Karpas-422 (cell line): ENCODE measurements around the gene TMEM185B. TPM values are rescaled to one million over a fixed set of nuclear protein-coding genes. Genes with fewer than 3 reads are reported as not detected.
"Not testable (repeated sequence)": the region's sequence is repeated elsewhere in the genome, so short reads cannot be mapped to it uniquely, and the experiment has no call there.

Experiments used
- DNase-seq: peaks from one replicate; pipeline ENCODE4 v3.0.0-alpha.2; 2015
- H2AFZ ChIP-seq: fragments of 200-600 bp; sonication (generic); 2 replicates; pipeline ENCODE4 v1.6.1; 2014; ENCODE audit warnings: antibody characterized with exemption, low read length, mixed read lengths
- H3K27ac ChIP-seq: fragments of 200-600 bp; sonication (generic); 2 replicates; pipeline ENCODE4 v1.5.1; 2014; ENCODE audit warnings: mild to moderate bottlenecking, low read length, moderate library complexity
- H3K27me3 ChIP-seq: fragments of 200-600 bp; sonication (generic); 2 replicates; pipeline ENCODE4 v1.6.1; 2014; ENCODE audit warnings: low read length, mixed read lengths
- H3K36me3 ChIP-seq: fragments of 200-600 bp; sonication (generic); 2 replicates; pipeline ENCODE4 v1.6.1; 2014; ENCODE audit warnings: low read length, mixed read lengths; ENCODE audit not compliant: insufficient read depth
- H3K4me1 ChIP-seq: fragments of 200-600 bp; sonication (generic); 2 replicates; pipeline ENCODE4 v1.6.1; 2014; ENCODE audit warnings: mild to moderate bottlenecking, low read length, mixed read lengths
- H3K4me2 ChIP-seq: fragments of 200-600 bp; sonication (generic); 2 replicates; pipeline ENCODE4 v1.6.1; 2014; ENCODE audit warnings: low read length, low read depth, mild to moderate bottlenecking; ENCODE audit not compliant: poor library complexity, severe bottlenecking
- H3K4me3 ChIP-seq: fragments of 200-600 bp; sonication (generic); 2 replicates; pipeline ENCODE4 v1.5.1; 2014; ENCODE audit warnings: mild to moderate bottlenecking, antibody characterized with exemption, low read length, mixed read lengths
- H3K79me2 ChIP-seq: fragments of 200-600 bp; sonication (generic); 2 replicates; pipeline ENCODE4 v1.6.1; 2014; ENCODE audit warnings: mild to moderate bottlenecking, low read length, mixed read lengths
- H3K9ac ChIP-seq: fragments of 200-600 bp; sonication (generic); 2 replicates; pipeline ENCODE4 v1.6.0; 2014; ENCODE audit warnings: low read length
- H3K9me2 ChIP-seq: fragments of 200-600 bp; sonication (generic), shearing (Covaris generic); replicated peaks from 2 replicates; pipeline ENCODE4 v1.6.0; 2014; ENCODE audit warnings: mild to moderate bottlenecking, low read length, moderate library complexity; ENCODE audit not compliant: insufficient read depth
- H3K9me3 ChIP-seq: fragments of 300-700, 200-600 bp; sonication (generic); 2 replicates; pipeline ENCODE4 v1.6.1; 2014; ENCODE audit warnings: low read length, mixed read lengths
- H4K20me1 ChIP-seq: fragments of 200-600 bp; sonication (generic); 2 replicates; pipeline ENCODE4 v1.6.1; 2014; ENCODE audit warnings: mild to moderate bottlenecking, antibody characterized with exemption, low read length, low read depth; ENCODE audit not compliant: insufficient read depth
- total RNA-seq: library from RNA; depleted of rRNA; stranded (reverse); fragments of >200 nt; shearing (Covaris generic); gene quantifications from 2 replicates; pipeline ENCODE4 v1.2.3, GENCODE V29; 2014; ENCODE audit warnings: low replicate concordance

The TMEM185B gene
- total RNA-seq, 1 experiment from 2014 or later: 13.0 TPM

DNA sequence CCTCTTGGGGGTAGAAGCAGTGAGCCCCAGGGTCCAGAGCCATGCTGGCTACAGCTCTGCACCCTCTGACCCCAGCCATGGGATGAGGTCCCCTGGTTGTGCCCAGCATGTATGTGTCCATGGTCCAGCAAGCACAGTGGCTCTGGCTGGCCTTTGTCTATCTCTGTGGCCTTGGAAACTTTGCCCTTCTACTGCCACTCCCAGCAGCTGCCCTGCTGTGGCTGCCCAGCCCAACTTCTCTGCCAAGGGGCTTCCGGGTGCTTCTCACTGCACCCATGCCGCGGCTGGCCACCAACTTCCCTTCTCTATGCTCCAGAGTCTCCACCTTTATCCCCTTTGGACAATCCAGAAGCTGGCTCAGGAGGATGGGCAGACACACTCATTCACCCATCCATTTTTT lies 18.8 kb downstream of the TMEM185B start:
- no peak overlapping the region for H3K9ac ChIP-seq
- H3K4me2 ChIP-seq: no peak overlapping the region
- no peaks in the 10 kb centered on the region for H3K4me1 ChIP-seq
- H2AFZ ChIP-seq: no peak overlapping the region
- no peak overlapping the region for H3K27ac ChIP-seq
- no peaks in the 10 kb centered on the region for H4K20me1 ChIP-seq
- no peaks in the 10 kb centered on the region for H3K36me3 ChIP-seq
- H3K9me2 ChIP-seq: no peaks in the 10 kb centered on the region
- no peaks in the 10 kb centered on the region for H3K79me2 ChIP-seq
- H3K4me3 ChIP-seq: no peak overlapping the region
- H3K9me3 ChIP-seq: no peaks in the 10 kb centered on the region
- no peaks in the 10 kb centered on the region for H3K27me3 ChIP-seq
- DNase-seq: no peak

DNA sequence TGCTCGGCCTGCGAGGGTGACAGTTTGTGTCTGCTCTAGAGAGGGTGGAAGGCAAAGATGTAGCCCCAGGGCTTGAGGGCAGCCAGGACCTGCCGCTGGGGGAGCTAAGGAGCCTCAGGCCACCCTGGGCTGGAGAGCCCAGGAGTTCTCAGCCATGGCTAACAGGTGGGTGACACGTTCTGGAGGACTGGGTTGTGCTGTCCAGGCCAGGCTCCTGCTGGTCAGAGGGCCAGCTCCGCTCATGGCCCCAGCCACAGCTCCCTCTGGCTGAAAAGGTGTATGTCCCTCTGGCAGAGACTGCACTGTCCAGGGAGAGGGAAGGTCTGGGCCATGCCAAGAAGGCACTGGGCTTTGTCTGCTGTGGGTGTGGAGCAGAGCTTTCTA lies 19.2 kb downstream of the TMEM185B start:
- no peaks in the 10 kb centered on the region for H3K4me1 ChIP-seq
- H3K4me3 ChIP-seq: no peak overlapping the region
- DNase-seq: no peak
- no peaks in the 10 kb centered on the region for H3K36me3 ChIP-seq
- H3K4me2 ChIP-seq: no peak overlapping the region
- H3K27ac ChIP-seq: no peak overlapping the region
- H3K9ac ChIP-seq: no peak overlapping the region
- H3K27me3 ChIP-seq: no peaks in the 10 kb centered on the region
- H3K9me2 ChIP-seq: no peaks in the 10 kb centered on the region
- no peaks in the 10 kb centered on the region for H3K79me2 ChIP-seq
- no peaks in the 10 kb centered on the region for H4K20me1 ChIP-seq
- H2AFZ ChIP-seq: no peak overlapping the region
- no peaks in the 10 kb centered on the region for H3K9me3 ChIP-seq

DNA sequence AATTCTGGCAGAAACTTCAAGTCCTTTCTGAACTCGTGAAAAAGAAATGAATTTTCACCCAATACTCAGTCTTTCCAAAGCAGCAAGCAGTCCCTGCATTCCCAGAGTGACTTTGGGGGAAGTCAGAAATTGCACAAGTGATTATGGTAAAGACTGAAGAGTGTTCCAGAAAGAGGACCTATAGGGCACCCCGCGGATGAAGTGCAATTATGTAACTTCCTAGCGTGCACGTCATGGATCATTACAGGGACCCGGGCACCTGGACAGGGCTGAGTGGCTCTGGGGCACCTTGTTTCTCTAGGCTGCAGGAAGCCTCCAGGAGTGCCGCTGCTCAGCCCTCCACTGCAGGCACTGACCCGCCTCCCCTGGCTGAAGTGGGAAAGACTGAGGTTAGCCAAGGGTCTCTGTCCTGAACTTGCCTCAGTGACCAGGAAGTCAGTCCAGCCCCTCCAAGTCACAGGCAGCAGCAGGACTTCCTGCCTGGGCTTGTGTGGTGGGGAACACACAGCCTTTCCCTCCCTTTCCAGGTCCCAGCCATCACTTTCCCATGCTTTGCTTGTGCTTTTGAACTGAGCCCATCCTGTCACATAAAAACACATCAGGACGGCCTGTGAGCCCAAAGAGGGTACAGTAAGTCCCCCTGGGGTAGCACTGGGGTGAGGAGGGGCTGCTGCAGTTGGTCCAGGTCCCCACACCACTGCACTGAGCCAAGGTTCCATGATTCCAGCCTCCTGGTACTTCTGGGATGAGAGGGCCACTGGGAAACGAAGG lies 19.8 kb downstream of the TMEM185B start:
- no peak for DNase-seq
- Histone ChIP-seq H3K36me3 (no peaks in the 10 kb centered on the region), H3K9me2 (no peaks in the 10 kb centered on the region), H3K9ac (no peak overlapping the region), H3K9me3 (no peaks in the 10 kb centered on the region), H4K20me1 (no peaks in the 10 kb centered on the region), H3K4me2 (no peak overlapping the region), H3K27ac (no peak overlapping the region), H3K4me3 (no peak overlapping the region), H2AFZ (no peak overlapping the region), H3K27me3 (no peaks in the 10 kb centered on the region), H3K4me1 (no peaks in the 10 kb centered on the region), H3K79me2 (no peaks in the 10 kb centered on the region)

DNA sequence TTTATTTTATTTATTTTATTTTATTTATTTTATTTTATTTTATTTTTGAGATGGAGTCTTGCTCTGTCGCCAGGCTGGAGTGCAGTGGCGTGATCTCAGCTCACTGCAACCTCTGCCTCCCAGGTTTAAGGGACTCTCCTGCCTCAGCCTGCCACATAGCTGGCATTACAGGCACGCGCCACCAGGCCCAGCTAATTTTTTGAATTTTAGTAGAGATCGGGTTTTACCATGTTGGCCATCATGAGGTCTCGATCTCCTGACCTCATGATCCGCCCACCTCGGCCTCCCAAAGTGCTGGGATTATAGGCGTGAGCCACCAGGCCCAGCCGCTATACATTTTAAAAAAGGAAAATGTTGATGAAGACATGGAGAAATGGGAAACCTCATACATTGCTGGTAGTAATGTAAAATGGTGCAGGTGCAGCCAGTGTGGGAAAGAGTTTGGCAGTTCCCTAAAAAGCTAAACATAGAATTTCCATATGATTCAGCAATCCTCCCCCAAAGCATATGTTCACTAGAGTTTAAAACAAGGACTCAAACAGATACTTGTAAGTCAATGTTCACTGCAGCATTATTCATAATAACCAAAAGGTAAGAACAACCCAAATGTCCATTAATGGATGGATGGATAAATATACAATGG lies 23.3 kb downstream of the TMEM185B start:
- H3K36me3 ChIP-seq, H3K27me3 ChIP-seq, H2AFZ ChIP-seq, H4K20me1 ChIP-seq, H3K4me2 ChIP-seq, H3K4me3 ChIP-seq, H3K27ac ChIP-seq, H3K9ac ChIP-seq, H3K9me3 ChIP-seq, H3K9me2 ChIP-seq, H3K4me1 ChIP-seq, DNase-seq, H3K79me2 ChIP-seq: not testable (repeated sequence)

DNA sequence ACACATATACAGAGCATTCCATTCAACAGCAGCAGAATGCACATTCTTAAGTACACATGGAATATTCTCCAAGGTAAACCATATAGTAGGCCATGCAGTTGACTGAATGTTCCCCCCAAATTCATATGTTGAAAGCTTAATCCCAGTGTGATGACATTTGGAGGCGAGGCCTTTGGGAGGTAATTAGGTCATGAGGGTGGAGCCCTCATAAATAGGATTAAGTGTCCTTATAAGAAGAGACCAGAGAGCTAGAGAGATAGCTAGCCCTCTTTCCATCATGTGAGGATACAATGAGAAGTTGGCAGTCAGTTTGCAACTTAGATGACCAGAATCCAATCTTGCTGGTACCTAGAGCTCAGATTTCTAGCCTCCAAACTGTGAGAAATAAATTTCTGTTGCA lies 27.6 kb downstream of the TMEM185B start:
- peaks cover 4% of the 10 kb centered on the region; the same call in 1 of the 2 replicates for H3K9me3 ChIP-seq

DNA sequence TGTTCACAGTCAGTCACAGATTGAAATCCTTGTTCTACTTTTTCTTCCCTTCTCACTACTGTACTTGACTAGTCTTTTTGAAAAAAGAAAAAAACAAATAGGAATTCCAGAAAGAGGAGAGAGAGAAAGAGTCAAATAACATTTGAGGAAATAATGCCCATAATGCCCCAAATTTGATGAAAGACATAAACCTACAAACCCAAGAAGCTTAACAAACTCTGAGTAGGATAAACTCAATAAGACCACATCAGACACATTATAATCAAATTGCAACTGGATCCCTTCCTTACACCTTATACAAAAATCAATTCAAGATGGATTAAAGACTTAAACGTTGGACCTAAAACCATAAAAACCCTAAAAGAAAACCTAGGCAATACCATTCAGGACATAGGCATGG lies 30.9 kb downstream of the TMEM185B start:
- no peaks in the 10 kb centered on the region for H3K36me3 ChIP-seq
- H3K27ac ChIP-seq: no peak overlapping the region
- H3K4me1 ChIP-seq: no peaks in the 10 kb centered on the region
- H4K20me1 ChIP-seq: no peaks in the 10 kb centered on the region
- H3K9ac ChIP-seq: no peak overlapping the region
- DNase-seq: no peak
- no peaks in the 10 kb centered on the region for H3K9me2 ChIP-seq
- H3K79me2 ChIP-seq: no peaks in the 10 kb centered on the region
- H2AFZ ChIP-seq: no peak overlapping the region
- H3K4me3 ChIP-seq: no peak overlapping the region
- H3K27me3 ChIP-seq: no peaks in the 10 kb centered on the region; the same call in 1 of the 2 replicates
- H3K9me3 ChIP-seq: peaks cover 4% of the 10 kb centered on the region; the same call in 1 of the 2 replicates
- no peak overlapping the region for H3K4me2 ChIP-seq

More for the DNA sequence above, 27.6 kb downstream of the TMEM185B start:
- DNase-seq: no peak
- no peaks in the 10 kb centered on the region for H3K79me2 ChIP-seq
- H3K27me3 ChIP-seq: no peaks in the 10 kb centered on the region; the same call in 1 of the 2 replicates
- no peak overlapping the region for H3K27ac ChIP-seq
- no peak overlapping the region for H3K9ac ChIP-seq
- H2AFZ ChIP-seq: no peak overlapping the region
- H3K36me3 ChIP-seq: no peaks in the 10 kb centered on the region
- no peaks in the 10 kb centered on the region for H3K4me1 ChIP-seq
- H4K20me1 ChIP-seq: no peaks in the 10 kb centered on the region
- no peaks in the 10 kb centered on the region for H3K9me2 ChIP-seq
- no peak overlapping the region for H3K4me3 ChIP-seq
- no peak overlapping the region for H3K4me2 ChIP-seq

DNA sequence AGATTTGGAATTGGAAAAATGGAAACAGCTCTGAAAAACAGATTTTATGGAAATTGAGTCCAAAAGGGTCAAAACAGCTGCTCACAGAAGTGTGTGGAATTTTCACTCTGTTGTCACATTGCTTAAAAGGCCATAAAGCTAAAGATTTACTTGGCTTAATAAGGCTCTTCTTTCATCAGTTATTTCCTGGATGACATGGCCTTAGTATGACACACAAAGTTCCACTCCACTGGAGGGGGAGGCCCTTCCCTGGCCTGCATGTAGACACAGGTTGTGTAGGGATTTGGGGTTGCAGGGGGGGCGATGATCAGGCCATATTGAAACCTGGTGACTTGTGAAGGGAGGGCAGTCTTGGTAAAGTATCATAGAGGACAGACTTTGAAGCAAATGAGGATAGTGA lies 34.0 kb downstream of the TMEM185B start:
- Histone ChIP-seq H3K27me3 (no peaks in the 10 kb centered on the region; the same call in 1 of the 2 replicates), H3K4me1 (no peaks in the 10 kb centered on the region), H3K9me2 (no peaks in the 10 kb centered on the region), H2AFZ (no peak overlapping the region), H3K9ac (no peak overlapping the region), H3K4me3 (no peak overlapping the region), H3K79me2 (no peaks in the 10 kb centered on the region), H4K20me1 (no peaks in the 10 kb centered on the region), H3K36me3 (no peaks in the 10 kb centered on the region), H3K27ac (no peak overlapping the region), H3K9me3 (no peaks in the 10 kb centered on the region), H3K4me2 (no peak overlapping the region)
- DNase-seq: peak; percentile 21

DNA sequence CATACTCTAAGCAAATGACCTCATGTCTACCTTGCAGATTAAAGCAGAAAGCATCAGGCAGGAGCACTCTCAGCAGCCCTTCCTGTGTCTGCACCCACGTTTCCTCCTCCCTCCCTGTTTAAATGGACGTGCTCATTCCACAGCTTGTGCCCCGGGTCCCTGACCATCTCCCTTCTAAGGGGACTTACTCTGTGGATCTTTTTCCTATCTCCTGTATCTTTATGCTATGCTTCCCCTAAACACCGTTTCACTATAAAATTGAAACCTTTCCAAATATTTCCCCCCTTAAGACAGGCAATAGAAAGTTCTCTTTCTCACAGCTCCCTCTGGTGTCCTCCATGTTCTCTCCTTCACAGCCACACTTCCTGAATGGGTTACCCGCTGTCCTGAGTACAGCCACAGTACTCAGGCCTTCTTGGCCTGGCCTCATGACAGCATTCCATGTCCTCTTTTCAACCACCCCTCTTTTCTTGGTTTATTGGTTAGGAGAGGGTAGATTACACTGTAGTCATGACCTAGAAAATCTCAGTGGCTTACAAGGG lies 41.1 kb downstream of the TMEM185B start:
- Histone ChIP-seq H3K4me1 (peaks cover 30% of the 10 kb centered on the region), H3K4me3 (no peak overlapping the region), H3K9me2 (no peaks in the 10 kb centered on the region)

More for the DNA sequence above, 41.1 kb downstream of the TMEM185B start:
- H3K4me2 ChIP-seq: peak overlapping the region; percentile 20
- no peak overlapping the region for H3K27ac ChIP-seq
- no peaks in the 10 kb centered on the region for H3K36me3 ChIP-seq
- no peak overlapping the region; the same call in 1 of the 2 replicates for H3K9ac ChIP-seq
- no peaks in the 10 kb centered on the region for H4K20me1 ChIP-seq
- no peaks in the 10 kb centered on the region for H3K9me3 ChIP-seq
- peak overlapping the region; percentile 50 for H2AFZ ChIP-seq
- H3K27me3 ChIP-seq: no peaks in the 10 kb centered on the region
- DNase-seq: peak; percentile 57
- H3K79me2 ChIP-seq: no peaks in the 10 kb centered on the region
